ENCODE measurements around the gene CHAC2.

Gene CHAC2

DNA sequence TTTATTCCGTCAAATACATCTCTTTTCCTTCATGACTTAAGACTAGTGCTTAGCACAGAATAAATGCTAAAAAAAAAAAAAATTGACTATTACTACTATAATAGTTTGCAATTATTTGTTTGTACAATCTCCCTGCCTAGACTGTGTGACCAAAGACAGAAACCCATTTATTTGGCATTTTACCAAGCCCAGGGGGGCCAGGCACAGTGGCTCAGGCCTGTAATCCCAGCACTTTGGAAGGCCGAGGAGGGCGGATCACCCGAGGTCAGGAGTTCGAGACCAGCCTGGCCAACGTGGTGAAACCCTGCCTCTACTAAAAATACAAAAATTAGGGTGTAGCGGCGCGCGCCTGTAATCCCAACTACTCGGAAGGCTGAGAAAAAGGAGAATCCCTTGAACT, 17.8 kb downstream of the CHAC2 start:
- peak overlapping the region; percentile 88 for H3K4me3 ChIP-seq (ENCODE audit: low read depth, low read length)
- no peak for DNase-seq (ENCODE audit: low read depth)
- TF ChIP-seq, protein P1, sequence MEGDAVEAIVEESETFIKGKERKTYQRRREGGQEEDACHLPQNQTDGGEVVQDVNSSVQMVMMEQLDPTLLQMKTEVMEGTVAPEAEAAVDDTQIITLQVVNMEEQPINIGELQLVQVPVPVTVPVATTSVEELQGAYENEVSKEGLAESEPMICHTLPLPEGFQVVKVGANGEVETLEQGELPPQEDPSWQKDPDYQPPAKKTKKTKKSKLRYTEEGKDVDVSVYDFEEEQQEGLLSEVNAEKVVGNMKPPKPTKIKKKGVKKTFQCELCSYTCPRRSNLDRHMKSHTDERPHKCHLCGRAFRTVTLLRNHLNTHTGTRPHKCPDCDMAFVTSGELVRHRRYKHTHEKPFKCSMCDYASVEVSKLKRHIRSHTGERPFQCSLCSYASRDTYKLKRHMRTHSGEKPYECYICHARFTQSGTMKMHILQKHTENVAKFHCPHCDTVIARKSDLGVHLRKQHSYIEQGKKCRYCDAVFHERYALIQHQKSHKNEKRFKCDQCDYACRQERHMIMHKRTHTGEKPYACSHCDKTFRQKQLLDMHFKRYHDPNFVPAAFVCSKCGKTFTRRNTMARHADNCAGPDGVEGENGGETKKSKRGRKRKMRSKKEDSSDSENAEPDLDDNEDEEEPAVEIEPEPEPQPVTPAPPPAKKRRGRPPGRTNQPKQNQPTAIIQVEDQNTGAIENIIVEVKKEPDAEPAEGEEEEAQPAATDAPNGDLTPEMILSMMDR (IDR thresholded peaks at IDR 0.05; ENCODE audit: low read depth, low read length, missing control alignments), result no peak
- in situ Hi-C loops (cut with HindIII; ENCODE audit: low sequenced_read_pairs), result no loop called here

DNA sequence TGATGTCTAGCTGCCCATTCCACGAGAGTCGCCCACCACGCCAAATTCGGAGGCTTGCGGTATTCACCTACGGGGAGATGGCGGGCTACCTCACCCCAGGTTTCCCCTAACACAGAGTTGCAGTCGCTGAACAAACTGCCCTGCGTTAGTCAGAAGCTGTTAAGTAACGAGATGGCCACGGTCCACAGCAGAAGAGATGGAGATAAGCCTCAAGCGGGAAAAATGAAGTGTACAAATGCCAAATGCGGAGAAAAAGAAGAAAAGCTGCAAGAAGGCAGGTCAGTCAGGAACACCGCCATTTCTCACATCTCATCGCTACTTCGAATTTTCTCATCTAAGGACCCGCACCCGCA, 18.7 kb downstream of the CHAC2 start:
- TF ChIP-seq, protein P1 (IDR thresholded peaks at IDR 0.05; ENCODE audit: low read depth, low read length, missing control alignments), result no peak
- no peak for DNase-seq (ENCODE audit: low read depth)
- H3K4me3 ChIP-seq (ENCODE audit: low read depth, low read length), result peak overlapping the region; percentile 88
- in situ Hi-C loops (cut with HindIII; ENCODE audit: low sequenced_read_pairs), result no loop called here

DNA sequence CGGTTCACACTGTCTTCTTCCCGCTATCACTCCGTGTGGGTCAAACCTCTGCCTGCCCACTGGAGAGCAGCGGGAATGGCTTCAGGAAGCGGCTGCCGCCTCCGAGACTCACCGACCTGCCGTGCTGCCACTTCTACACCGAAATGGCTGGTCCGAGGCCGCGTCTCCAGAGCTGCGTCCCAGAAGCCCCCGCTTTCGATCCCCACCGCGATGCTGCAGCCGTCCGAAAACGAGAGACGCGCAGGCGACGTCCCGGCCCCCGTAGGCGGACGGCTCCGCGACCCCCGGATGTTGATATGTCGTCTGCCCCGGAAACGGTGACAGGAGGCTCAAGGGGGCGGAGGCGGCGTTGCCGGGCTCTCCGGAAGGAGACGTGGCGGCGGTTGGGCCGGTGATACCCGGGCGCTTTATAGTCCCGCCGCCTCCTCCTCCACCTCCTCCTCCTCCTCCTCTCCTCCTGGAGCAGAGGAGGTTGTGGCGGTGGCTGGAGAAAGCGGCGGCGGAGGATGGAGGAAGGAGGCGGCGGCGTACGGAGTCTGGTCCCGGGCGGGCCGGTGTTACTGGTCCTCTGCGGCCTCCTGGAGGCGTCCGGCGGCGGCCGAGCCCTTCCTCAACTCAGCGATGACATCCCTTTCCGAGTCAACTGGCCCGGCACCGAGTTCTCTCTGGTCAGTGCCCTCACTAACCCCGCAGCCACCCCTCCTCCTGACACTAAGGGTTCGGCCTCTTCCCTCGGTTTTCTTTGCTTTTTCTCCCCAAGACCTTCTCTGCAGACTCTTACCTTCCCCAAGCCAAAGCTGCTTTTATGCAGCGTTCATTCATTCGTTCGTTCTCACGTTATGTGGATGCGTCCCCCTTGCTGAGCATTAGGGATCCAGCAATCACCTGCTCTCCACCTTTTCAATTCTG, 19.4 kb downstream of the CHAC2 start, which contains the start of the genes ASB3 and ERLEC1:
ASB3 (minus strand) TSS at position 249 of the 909 bp plus-strand sequence. CDS start 21,381 bp downstream, outside the sequence.
ERLEC1 (plus strand) TSS at position 340 of the 909 bp plus-strand sequence; CDS start at position 507, 167 bp downstream.
- TF ChIP-seq, protein P1 (IDR thresholded peaks at IDR 0.05; ENCODE audit: low read depth, low read length, missing control alignments), result no peak
- peak within 1 kb of the TSS; percentile 88 for H3K4me3 ChIP-seq (ENCODE audit: low read depth, low read length)
- in situ Hi-C loops (cut with HindIII; ENCODE audit: low sequenced_read_pairs), result no loop called here
- DNase-seq (ENCODE audit: low read depth), result peak; percentile 57

DNA sequence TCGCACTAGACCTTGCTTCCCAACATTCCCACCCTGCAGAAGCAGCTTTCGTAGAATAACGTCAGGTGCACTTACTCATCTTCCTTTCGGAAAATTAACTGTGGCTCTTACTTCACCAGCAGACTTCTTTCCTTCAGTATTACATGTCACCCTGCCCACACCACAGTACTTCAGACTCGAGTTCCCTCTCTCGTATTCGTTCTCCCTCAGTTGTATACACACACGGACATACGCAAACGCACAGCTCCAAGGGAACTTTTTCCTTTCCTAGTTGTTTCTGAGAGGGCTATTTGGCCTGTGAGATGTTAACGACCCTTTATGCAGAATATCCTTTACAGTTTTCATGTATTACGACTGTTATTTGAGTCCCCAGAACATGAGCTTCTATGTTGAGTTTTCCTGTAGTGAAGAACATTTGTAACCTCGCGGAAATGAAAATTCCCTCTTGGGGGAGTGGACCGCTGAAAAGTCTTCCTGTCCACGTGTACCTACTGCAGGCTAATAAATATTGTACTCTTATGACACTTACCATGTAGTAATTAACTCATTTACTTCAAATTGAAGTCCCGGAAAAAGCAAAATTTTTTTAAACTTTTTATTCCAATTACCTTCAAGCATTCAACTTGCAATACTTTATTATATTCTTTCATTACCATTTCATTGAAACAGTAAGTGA, 20.1 kb downstream of the CHAC2 start:
- no peak for DNase-seq (ENCODE audit: low read depth)
- peak overlapping the region; percentile 88 for H3K4me3 ChIP-seq (ENCODE audit: low read depth, low read length)
- in situ Hi-C loops (cut with HindIII; ENCODE audit: low sequenced_read_pairs), result no loop called here
- TF ChIP-seq, protein P1 (IDR thresholded peaks at IDR 0.05; ENCODE audit: low read depth, low read length, missing control alignments), result no peak

DNA sequence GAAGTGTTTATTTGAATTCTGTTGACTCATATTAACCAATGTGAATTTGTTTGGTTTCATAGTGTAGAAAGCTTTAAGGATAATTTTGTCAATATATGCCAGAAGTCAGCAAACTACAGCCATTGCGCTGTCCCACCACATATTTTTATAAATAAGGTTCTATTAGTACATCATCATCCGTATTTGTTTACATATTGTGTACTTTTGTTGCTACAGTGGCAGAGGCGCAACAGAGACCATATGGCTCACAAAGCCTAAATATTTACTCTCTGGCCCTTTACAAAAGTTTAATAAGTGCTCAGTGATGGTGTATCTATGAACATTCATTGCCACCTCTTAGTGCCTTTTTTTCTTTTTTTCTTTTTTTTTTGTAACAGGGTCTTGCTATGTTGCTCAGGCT, 25.7 kb downstream of the CHAC2 start:
- TF ChIP-seq, protein P1 (IDR thresholded peaks at IDR 0.05; ENCODE audit: low read depth, low read length, missing control alignments), result no peak
- in situ Hi-C loops (cut with HindIII; ENCODE audit: low sequenced_read_pairs), result no loop called here
- no peak overlapping the region for H3K4me3 ChIP-seq (ENCODE audit: low read depth, low read length)
- no peak for DNase-seq (ENCODE audit: low read depth)

DNA sequence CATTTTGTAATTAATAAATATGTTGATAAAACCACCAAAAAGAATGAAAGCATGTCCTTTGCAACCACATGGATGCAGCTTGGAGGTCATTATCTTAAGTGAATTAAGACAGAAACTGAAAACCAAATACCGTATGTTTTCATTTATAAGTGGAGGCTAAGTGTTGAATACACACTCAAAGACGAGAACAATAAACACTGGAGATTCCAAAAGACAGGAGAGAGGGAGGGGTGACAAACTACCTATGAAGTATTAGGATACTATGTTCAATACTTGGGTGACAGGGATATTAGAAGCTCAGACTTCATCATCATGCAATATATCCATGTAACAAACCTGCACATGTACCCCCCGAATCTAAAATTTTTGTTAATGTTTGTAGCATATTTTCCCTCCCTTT, 26.2 kb downstream of the CHAC2 start:
- TF ChIP-seq, protein P1 (IDR thresholded peaks at IDR 0.05; ENCODE audit: low read depth, low read length, missing control alignments), result no peak
- in situ Hi-C loops (cut with HindIII; ENCODE audit: low sequenced_read_pairs), result no loop called here
- DNase-seq (ENCODE audit: low read depth), result no peak
- H3K4me3 ChIP-seq (ENCODE audit: low read depth, low read length), result no peak overlapping the region

All from astrocyte of the cerebellum (primary cell).